HG03060 (cell line): Measurements from ENCODE around the gene SLC19A2.
"Not testable (repeated sequence)": the region's sequence is repeated elsewhere in the genome, so short reads cannot be mapped to it uniquely, and the experiment has no call there.

Source experiments
- ATAC-seq: cut with Tn5 transposase; IDR thresholded peaks from one replicate; pipeline ENCODE4 v1.9.1; 2021; ENCODE audit warnings: low read depth, moderate number of reproducible peaks; ENCODE audit not compliant: unreplicated experiment

The SLC19A2 gene, protein sequence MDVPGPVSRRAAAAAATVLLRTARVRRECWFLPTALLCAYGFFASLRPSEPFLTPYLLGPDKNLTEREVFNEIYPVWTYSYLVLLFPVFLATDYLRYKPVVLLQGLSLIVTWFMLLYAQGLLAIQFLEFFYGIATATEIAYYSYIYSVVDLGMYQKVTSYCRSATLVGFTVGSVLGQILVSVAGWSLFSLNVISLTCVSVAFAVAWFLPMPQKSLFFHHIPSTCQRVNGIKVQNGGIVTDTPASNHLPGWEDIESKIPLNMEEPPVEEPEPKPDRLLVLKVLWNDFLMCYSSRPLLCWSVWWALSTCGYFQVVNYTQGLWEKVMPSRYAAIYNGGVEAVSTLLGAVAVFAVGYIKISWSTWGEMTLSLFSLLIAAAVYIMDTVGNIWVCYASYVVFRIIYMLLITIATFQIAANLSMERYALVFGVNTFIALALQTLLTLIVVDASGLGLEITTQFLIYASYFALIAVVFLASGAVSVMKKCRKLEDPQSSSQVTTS

DNA sequence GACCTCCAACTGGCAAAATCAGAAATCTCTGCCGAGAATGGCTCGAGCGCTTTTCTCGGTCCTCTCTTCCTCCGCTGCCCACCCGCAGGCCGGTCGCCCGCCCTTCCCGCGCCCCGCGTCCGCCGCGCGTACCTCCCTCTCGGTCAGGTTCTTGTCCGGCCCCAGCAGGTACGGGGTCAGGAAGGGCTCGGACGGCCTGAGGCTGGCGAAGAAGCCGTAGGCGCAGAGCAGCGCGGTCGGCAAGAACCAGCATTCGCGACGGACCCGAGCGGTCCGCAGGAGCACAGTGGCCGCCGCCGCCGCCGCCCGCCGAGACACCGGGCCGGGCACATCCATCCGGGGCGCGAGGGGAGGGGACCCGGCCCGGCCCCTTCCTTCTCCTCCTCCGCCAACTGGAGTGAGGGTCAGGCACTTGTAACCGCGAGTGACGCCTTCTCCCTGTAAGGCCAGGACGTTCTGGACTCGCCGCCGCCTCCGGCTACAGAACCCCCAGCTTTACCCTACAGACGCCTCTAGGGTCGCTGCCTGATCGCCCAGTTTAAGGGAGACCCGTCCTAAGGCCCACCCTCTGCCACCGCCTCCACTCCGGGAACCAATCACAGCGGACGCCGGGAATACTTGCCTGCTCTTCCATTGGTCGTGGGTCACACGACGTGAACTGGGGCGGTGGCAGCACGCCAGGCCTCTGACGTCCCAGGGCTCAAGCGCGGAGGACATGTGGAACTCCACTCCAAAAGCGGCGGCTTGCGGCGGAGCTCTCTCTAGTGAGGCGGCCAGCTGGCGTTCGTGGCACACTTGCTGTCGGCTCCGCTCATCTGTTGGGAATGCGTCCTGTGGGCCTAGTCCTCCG is at the start of gene SLC19A2:
Gene SLC19A2 (minus strand): TSS at position 514 of the 850 bp plus-strand sequence. CDS start 178 bp downstream, at position 336.
- ATAC-seq: peak; percentile 96

DNA sequence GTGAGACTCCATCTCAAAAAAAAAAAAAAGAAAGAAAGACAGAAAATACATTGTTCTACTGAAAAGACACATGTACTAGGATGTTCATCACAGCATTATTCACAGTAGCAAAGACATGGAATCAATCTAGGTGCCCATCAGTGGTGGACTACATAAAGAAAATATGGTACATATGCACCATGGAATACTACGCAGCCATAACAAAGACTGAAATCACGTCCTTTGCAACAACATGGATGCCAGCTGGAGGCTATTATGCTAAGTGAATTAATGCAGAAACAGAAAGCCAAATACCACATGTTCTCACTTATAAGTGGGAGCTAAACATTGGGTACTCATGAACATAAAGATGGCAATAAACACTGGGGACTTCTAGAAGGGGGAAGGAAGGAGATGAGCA is 48.9 kb upstream of the SLC19A2 start:
- ATAC-seq: no peak

DNA sequence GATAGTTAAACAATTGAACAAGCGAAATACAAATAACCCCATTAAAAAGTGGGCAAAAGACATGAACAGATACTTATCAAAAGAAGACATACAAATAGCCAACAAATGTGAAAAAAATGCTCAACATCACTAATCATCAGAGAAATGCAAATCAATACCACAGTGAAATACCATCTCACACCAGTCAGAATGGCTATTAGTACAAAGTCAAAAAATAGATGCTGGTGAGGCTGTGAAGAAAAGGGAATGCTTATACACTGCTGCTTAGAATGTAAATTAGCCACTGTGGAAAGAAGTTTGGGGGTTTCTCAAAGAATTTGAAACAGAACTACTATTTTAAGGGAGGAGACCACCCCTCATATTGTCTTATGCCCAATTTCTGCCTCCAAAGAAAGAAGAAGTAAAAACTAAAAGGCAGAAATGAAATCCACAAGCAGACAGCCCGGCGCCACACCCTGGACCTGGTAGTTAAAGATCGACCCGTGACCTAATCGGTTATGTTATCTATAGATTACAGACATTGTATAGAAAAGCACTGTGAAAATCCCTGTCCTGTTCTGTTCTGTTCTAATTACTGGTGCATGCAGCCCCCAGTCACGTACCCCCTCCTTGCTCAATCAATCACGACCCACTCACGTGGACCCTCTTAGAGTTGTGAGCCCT is 47.9 kb upstream of the SLC19A2 start:
- ATAC-seq: not testable (repeated sequence)

DNA sequence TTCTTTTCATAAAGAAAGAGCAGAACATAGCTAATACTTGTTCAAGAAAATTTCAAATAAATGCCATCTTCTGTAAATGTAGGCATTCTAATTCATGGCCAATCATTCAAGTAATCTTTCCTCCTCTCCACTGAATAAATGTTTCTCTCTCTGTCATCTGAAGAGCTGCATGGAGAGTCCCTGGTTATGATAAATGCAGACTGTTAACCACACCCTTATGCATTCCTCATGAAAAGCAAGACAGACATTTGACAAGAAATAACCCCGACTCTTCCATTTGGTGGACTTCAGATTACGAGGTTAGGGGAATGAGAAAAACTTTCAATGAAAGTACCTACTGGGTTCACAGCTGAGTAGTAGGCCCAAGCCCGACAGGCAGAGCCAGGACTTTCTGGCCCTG is 44.7 kb upstream of the SLC19A2 start:
- ATAC-seq: no peak

DNA sequence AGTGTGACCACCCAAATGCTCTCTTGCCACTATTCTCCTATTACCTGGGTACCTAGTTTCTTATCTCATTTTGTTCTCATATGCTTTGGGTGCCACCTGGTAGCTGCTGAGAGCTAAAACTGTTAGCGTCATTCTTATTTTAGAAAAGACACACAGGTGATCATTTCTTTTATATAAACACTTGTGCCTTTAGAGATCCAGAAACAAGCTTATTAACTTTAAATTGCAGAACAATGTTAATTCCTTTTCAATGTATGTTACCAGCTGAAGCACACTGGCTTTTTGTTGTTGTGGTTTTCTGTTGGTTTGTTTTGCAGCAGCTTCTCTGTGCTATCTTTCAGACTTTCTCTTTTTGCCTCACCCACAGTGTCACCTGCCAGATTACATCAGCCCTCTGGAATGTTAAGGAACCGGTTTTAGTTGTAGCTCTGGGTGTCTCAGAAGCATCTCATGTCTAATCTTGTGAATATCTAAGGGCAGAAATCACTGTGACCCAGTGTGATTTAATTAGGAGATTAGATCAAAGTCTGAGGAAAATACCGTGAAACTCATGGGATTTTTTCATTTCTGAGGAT is 43.4 kb upstream of the SLC19A2 start:
- no peak for ATAC-seq

DNA sequence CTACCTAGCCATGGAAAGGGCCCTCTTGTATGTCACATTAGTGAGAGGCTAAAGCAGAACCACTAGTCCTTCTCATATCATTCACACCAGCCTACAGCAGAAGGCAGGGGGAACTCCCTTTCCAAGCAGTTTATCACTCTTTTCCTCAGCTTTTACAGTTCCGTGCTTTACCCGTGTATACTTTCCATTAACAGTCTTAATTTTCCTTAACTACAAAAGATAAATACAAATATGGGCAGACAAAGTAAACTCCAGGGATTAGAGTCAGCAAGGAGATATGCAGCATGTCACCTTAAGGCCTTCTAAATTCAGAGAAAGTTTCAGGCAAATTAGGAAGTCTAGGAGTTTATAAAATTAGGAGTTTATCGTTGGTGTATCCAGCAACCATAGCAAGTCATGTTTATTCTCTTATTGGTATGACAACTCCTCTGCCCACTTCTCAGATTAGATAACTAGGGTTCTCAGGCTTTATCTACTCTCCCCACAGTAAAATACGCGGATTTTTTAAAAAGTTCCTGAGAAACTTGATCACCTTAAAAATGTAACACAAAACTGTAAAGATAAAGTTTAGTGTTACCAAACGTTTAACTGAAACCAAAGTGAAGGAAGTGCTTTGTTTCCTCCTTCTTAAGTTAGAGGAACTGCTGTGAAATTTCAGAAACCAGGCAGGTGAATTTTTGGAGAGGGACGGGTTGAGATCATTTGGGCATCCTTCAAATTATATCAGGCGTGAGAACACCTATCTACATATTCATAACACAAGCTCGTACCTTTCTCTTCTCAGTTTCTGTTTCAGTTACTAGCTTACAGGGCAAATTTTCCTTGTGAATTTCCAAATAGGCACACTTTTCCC is 42.7 kb upstream of the SLC19A2 start:
- ATAC-seq: no peak

DNA sequence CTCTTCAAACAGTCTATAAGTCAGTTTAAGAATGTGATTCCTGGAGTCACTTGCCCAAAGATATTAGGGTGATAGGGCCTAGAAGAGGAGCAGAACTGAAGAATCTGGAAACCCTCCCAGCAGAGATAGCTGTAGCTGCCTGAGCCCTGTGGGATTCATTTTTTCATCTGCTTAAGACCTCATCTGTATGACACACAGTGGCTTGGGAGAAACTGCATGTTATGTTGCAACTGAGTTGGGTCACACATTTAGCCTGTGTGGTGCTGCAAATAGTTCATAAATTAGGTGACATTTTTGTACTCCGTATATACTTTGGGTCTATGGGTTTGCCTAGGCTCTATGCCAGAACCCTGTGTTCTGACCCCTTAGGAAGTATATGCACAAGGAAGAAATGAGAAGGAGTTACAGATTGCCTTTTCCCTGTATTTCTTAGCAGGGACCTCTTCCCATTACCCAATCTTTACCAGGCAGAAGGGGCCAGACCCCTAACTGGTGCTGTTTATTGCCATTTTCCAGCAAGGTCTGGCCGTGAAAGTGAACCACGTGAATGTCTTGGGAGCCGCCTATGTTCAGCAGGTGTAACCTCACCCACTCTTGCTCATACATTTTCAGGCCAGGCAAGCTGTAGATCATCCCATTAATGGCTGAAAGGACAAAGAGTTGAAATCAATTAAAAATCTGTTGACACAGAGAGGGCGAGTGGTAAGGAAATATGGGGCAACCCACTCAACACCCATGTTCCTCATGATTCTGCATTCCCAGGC is 41.9 kb upstream of the SLC19A2 start:
- no peak for ATAC-seq

DNA sequence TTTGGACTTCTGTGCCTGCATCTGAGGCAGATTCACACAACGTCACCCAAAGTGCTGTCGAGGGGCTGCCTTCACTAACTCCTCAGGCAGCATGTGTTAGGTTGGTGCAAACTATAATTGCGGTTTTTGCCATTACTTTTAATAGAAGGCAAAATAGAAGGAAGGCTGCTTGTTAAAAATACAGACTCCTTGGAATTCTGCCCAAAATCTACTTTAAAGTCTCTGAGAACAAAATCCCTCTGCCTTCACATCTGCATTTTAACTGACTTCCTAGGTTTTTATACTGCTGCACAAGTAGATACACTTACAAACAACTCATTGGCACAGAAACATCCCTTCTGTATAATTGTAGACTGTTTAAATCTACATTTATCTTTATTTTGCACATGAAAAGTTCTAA is 41.3 kb upstream of the SLC19A2 start:
- no peak for ATAC-seq

DNA sequence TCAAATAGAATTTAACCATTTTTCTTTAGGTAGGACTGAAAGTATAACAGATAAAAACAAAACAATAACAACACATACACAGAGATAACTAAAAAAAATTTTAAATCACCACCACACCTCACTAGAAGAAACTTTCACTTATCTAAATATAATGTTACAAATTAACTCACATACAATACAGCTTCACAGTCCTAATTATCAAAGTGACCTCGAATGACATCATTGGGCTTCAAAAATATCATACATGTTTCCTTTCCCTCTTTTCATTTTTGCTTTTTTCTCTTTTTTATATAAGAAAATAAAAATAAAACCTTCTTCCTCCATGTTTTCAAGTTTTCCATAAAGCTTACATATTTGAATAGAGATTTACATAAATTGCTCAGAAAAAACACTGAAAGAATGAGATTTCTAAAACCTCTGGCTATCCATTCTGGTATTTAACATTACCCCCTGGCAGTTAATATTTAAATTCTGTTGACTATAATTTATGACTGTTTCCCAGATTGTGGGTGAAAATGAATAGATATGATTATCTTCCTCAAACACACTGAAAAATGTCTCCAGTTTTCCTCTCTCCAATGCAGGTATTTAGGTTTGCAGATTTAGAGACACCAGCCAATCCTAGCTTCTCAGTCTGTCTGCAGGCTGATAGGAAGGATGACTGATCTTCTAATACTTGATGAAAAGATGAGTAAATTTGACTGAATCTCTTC is 40.5 kb upstream of the SLC19A2 start:
- no peak for ATAC-seq

DNA sequence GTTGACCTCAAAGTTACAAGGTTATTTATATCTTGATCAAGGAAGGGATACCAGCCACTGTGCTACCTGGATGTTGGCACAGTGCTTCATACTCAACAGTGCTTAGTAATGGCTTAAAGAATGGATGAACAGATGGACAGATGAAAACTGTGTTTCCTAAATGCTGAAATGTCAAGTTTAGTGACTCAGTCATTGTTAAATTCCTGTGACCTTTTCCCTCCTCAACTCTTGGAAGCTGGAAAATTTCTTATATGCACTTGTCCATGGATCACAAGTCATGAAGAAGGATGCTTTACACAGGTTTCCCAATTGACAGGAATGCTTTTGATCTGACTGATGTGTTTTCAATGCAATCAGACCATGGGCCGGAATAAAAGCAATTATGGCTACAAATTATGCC is 39.6 kb upstream of the SLC19A2 start:
- ATAC-seq: no peak

DNA sequence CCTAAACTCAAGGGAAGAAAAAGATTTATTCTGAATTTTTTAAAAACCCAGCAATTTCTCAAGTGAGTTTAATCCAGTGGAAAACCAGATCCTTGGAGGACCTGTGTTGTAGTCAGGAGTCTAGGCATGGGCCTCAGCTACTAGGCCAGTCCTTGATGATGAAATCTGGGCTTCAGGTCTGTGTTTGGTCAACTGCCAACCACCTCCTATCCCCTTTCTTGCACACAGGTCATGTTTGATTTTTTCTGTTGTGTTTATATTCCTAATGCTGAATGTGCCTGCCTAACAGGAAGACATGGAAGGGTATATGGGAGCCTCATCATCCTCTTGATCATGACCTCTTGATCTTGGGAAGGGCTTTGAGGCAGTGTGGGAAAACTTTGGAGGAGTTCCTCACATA is 38.2 kb upstream of the SLC19A2 start:
- ATAC-seq: no peak

DNA sequence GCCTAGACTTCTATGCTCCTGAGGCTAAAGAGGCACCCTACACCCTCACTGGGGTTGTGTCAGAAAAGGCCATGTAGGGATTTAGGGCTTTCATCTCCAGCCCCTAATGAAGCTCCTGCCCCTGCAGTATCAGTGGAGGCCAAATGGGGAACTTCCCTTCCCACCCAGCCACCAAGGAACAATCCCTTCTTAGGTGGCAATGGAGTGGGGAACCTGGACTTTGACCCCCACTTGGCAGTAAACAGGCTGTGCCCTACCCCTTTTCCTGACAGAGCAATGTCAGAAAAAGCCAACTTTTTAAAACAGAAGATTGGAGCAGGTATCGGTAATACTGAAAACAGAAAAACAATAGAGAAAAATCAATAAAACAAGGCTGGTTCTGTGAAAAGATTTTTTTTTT is 35.5 kb upstream of the SLC19A2 start:
- ATAC-seq: no peak

DNA sequence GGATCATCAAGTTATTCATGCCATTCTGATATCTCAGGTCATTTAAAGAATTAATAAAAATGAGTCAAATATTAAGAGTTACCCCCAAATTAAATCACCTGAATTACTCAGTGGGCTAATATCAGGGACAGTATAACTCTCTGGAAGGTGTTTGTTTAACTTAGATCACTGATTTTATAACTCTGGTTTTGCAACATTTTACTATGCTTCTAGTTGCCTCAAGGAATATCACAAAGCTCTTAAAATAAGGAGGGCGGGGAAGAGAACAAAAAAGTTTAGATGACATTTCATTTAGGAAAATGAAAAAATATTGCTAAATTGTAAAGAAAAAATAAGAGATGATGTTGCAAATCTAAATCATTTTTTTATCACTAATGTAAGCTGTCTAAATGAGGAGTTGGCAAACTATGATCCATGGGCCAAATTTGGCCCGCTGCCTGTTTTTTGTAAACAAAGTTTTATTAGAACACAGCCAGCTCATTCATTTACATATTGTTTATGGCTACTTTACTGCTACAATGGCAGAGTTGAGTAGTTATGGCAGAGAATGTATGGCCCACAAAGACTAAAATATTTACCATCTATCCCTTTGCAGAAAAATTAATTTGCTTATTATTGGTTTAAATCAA is 31.9 kb upstream of the SLC19A2 start:
- ATAC-seq: no peak

DNA sequence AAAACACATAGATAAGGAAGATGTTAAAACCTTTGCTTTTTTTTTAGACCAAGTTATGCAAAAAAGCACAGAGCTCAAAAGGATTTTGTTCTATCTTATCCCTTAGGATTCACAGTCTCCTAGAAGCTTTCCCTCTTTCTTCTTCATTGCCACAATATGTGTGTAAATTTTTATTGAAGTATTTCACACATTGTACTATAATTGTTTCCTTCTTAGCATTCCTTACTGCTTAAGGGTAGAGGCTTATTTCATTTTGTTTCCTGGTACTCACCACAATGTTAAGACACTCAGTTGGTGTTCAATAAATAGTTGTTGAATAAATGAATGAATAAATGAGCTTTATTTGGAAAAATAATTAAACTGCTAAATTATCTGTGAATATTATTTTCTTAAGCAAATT is 29.9 kb upstream of the SLC19A2 start:
- no peak for ATAC-seq

DNA sequence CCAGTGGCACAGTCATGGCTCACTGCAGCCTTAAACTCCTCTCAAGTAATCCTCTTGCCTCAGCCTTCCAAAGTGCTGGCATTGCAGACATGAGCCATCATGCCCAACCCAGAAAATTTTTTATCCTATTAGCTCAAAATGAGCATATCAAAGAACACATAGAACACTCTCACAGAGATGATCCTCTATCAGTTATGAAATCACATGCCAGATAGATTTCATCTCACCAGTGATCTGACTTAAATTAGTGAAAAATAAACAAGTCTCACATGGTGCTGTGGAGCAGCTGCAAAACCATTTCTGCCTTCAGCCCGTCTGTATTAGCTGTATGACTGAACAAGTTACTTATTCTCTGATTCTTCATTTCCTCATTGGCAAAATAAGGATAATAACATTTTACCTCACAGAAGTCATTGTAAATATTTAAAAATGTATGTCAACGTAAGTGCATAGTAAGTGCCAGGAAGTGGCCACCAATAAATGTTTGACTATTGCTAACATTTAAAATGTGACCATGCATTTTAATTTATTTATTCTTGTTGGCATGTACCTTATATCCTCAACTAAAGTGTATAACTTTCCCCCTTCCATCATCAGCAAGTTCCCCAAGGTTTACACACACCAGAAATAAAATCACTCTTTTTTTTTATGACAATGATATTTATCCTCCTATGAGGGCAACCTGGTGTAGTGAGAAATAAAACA is 29.0 kb upstream of the SLC19A2 start:
- ATAC-seq: no peak

DNA sequence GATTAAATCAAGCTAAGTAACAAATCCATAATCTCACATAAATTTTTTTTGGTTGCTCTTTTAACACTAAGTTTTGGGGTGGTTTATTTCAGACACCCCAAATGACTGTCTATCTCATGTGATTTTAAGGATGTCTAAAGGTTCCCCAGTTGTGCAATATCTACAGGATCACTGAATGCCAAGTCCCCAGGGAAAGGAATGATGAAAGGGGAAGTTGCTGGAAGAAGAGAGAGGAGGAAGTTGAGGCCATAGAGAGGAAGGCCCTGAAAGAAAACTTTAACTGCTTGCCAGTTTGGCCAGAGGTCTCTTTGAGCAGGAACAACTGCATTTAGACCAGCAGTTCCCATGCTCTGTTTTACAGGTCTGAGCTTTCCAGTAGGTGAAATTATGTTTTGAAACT is 27.5 kb upstream of the SLC19A2 start:
- no peak for ATAC-seq

DNA sequence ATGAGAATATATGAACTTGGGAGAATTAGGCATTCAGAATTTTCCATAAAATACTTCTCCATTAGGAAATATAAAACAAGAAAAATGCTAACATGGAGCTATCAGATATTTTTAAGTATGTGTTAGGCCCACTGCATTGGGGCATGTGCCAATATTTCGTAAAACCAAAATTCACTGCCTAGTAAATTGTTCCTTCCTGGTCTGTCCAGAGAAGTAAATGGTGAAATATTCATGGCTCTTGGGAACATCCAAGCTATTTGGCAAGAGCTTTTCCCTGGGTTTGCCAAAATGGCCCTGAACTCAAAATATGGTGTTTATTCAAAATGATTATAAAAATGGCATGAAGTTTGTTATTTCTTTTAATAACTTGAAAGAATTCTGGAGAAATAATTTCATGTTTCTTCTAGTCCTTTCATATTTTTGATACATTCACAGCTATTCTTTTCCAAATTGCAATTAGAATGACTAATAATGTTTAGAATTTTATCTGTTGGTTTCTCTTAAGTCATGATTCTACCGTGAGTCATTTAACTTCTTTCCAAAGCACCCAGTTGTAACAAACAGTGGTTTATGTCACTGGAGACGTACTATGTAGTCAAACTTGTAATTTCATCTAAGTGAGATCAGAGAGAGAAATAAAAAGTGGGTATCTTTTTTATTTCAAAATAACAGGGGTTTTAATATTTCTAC is 25.7 kb upstream of the SLC19A2 start:
- no peak for ATAC-seq
